Measurements from ENCODE around the gene TBC1D5.

DNA sequence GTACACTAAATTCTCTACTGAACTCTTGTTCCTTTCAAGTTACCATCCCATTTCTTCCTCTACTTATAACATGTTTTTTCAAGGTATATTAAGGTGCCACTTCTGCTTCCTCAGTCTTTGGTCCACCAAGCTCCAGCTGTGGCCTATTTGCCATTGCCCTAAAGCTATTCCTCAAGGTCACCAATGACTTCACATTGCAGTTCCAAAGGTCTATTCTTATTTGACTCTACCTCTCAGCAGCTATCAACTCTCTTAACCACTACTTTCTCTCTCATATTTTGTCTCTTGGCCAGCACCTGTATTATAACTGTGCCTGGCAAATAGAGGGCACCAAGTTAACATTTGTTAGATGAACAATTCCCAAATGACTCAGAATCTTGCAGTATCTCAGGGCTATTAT is 503.0 kb downstream of the TBC1D5 start:
- no peak for TF ChIP-seq EZH2phosphoT487 (IDR thresholded peaks at IDR 0.05; ENCODE audit: insufficient read depth, low read depth)
- no peak for TF ChIP-seq EZH2 (IDR thresholded peaks at IDR 0.05; ENCODE audit: insufficient read depth, poor library complexity, severe bottlenecking)

Measured in GM23248 (cell line).